B cell (primary cell): ENCODE measurements around the gene ACADL.

Experiments used
- EZH2 ChIP-seq: IDR thresholded peaks from 2 replicates; pipeline ENCODE4 v1.6.1; 2012; ENCODE audit warnings: borderline replicate concordance, low read depth, mild to moderate bottlenecking, moderate library complexity, low read length; ENCODE audit not compliant: insufficient read depth, poor library complexity, severe bottlenecking
- TF ChIP-seq, protein P1 (sequence below): fragments of 200-600 bp; IDR thresholded peaks from one replicate; pipeline ENCODE4 v1.8.0; 2022; ENCODE audit warnings: antibody characterized with exemption, mild to moderate bottlenecking

DNA sequence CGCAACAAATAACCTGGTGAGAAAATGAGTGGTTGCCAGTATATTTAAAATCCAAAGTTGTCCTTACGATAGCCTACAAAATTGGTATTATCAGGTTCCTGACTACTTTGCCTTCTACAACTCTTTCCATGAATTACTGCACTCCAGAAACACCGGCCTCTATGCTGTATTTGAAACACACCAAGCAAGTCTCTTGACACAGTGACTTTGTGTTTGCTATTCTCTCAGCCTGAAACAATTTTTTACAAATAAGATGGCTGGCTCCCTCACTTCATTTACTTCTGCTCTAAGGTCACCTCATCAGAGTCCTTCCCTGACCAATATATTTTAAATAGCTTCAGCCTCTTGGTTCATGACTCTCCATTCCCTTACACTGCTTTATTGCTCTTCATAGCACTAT, 66.2 kb downstream of the ACADL start:
- TF ChIP-seq, protein P1, sequence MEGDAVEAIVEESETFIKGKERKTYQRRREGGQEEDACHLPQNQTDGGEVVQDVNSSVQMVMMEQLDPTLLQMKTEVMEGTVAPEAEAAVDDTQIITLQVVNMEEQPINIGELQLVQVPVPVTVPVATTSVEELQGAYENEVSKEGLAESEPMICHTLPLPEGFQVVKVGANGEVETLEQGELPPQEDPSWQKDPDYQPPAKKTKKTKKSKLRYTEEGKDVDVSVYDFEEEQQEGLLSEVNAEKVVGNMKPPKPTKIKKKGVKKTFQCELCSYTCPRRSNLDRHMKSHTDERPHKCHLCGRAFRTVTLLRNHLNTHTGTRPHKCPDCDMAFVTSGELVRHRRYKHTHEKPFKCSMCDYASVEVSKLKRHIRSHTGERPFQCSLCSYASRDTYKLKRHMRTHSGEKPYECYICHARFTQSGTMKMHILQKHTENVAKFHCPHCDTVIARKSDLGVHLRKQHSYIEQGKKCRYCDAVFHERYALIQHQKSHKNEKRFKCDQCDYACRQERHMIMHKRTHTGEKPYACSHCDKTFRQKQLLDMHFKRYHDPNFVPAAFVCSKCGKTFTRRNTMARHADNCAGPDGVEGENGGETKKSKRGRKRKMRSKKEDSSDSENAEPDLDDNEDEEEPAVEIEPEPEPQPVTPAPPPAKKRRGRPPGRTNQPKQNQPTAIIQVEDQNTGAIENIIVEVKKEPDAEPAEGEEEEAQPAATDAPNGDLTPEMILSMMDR: no peak
- no peak for TF ChIP-seq EZH2
